Adrenal gland (tissue), 19 donors: ENCODE results near the gene MEF2C. TPM values are rescaled to one million over a fixed set of nuclear protein-coding genes. Genes with fewer than 3 reads are reported as not detected.
A peak's percentile ranks its signal among the peaks of the same experiment; 100 is the strongest.

Source experiments
- DNase-seq, 7 donors: peaks; one replicate each; pipeline ENCODE4 v3.0.0-alpha.2; 2019 to 2020
- H3K27ac ChIP-seq, 5 donors: fragments of 200-600 bp; sonication (generic) in 4 of 5; 1 replicate in 3 of 5; 2 replicates in 2 of 5; pipeline versions ENCODE4 v1.5.1 to v1.8.0; 2016 to 2020; ENCODE audit warnings: mild to moderate bottlenecking in 1 of 5
- H3K27me3 ChIP-seq: fragments of 200-600 bp; 2 replicates; pipeline ENCODE4 v1.8.0; 2021
- H3K36me3 ChIP-seq, 2 donors: fragments of 200-600 bp; replicated peaks in 1 of 2; 1 replicate in 1 of 2; 2 replicates in 1 of 2; pipeline versions ENCODE4 v1.5.1 to v1.8.0; 2018 to 2022
- H3K4me1 ChIP-seq, 2 donors: fragments of 200-600 bp; replicated peaks in 1 of 2; 1 replicate in 1 of 2; 2 replicates in 1 of 2; pipeline versions ENCODE4 v1.5.1 to v1.8.0; 2018 to 2021
- H3K4me3 ChIP-seq, 4 donors: fragments of 200-600 bp; sonication (generic) in 3 of 4; one replicate each; pipeline ENCODE4 v1.5.1; 2016 to 2018
- H3K9me3 ChIP-seq, 3 donors: fragments of 200-600 bp; sonication (generic) in 1 of 3; replicated peaks in 1 of 3; 1 replicate in 2 of 3; 2 replicates in 1 of 3; pipeline versions ENCODE4 v1.5.1 to v1.8.0; 2016 to 2021
- CTCF ChIP-seq, 6 experiments: fragments of 450-650 bp in 4 of 6; fragments of 200-600 bp in 2 of 6; sonication (generic) in 1 of 6; IDR thresholded peaks; 1 replicate in 5 of 6; 2 replicates in 1 of 6; pipeline versions ENCODE4 v1.5.1 to v1.8.0; 2016 to 2021; ENCODE audit warnings: antibody characterized with exemption in 6 of 6, mild to moderate bottlenecking in 2 of 6, moderate library complexity in 1 of 6
- POLR2A ChIP-seq, 2 donors: fragments of 450-650 bp; IDR thresholded peaks; one replicate each; pipeline ENCODE4 v1.6.1; 2017; ENCODE audit warnings: antibody characterized with exemption in 2 of 2, mild to moderate bottlenecking in 2 of 2, moderate library complexity in 1 of 2
- WGBS, 4 donors: extraction: QIAGEN DNeasy Blood & Tissue Kit in 2 of 4; methylation state at CpG; one replicate each; pipeline versions ENCODE4 v1.1.5 to v1.1.7; 2013 to 2017; 5-methylcytosine and 5-hydroxymethylcytosine counted together
- intact Hi-C, 2 donors: fragments of 100-400 bp; cut with DNase I; formaldehyde crosslinking; loops; one replicate each; pipeline versions ENCODE4 v1.14.1 to v1.15.0; 2022 to 2023
- long read RNA-seq, 10 donors: library from polyadenylated mRNA in 3 of 10; unstranded in 2 of 10; stranded (forward) in 1 of 10; transcript quantifications; one replicate each; pipeline ENCODE4 v2.0.0 and lab custom pipeline, GENCODE V29; 2021 to 2026
- polyA plus RNA-seq, 3 donors: library from polyadenylated mRNA; stranded (reverse); fragments of 200-250 nt in 2 of 3; fragments of 350-450 nt in 1 of 3; fragmentation: Illumina TruSeq in 1 of 3; extraction: RNeasy Lipid Tissue Mini Kit (QIAGEN cat#74804) in 1 of 3; gene quantifications; one replicate each; pipeline ENCODE4 v1.2.3, GENCODE V29; 2013 to 2014
- total RNA-seq, 9 donors: library from RNA; depleted of rRNA in 4 of 9; stranded (reverse); fragments of >200 nt in 4 of 9; fragments of 120-200 nt in 1 of 9; fragmentation: NEBNext Ultra II Directional in 1 of 9; extraction: Animal tissue kit (Norgen Biotek cat#: 25700) in 1 of 9; gene quantifications; one replicate each; pipeline versions ENCODE4 v1.1.0 to v1.2.4, GENCODE V29; 2013 to 2023
- donor health status: healthy with polysubstance abuse.
- donor health status: Bipolar disorder and iron deficiency.
- donor health status: DM: yes; HTN: yes; CAD: no.
- donor health status: DM: no; HTN: no; CAD: no.
- donor health status: DM: no; HTN: no; CAD: no.
- donor health status: DM: yes; HTN: yes; CAD: no.

The MEF2C gene
- total RNA-seq = 100 to 1,000 TPM in 3 of 9 donors, 10 to 100 TPM in 6; 43.6 to 172 (median 85.1) TPM
- polyA plus RNA-seq = 10 to 100 TPM; 26.8 to 63.7 (median 36.4) TPM
- long read RNA-seq, donor 1, partial matches to known transcripts = 0 of 2 reads
- long read RNA-seq, donor 1, other reads (novel, unspliced or antisense) = 0 of 2 reads
- long read RNA-seq, donor 2, partial matches to known transcripts = 0 of 11 reads
- long read RNA-seq, donor 2, other reads (novel, unspliced or antisense) = 7 of 11 reads
- long read RNA-seq, donor 3, partial matches to known transcripts = 0 of 10 reads
- long read RNA-seq, donor 3, other reads (novel, unspliced or antisense) = 0 of 10 reads
- long read RNA-seq, donor 4, partial matches to known transcripts = 5 of 18 reads
- long read RNA-seq, donor 4, other reads (novel, unspliced or antisense) = 10 of 18 reads
- long read RNA-seq, donor 5, transcript MEF2C-213 (10 exons, 1,882 nt) = minor isoform, 13 of 92 reads
- long read RNA-seq, donor 5, transcript MEF2C-217 (10 exons, 3,446 nt) = major isoform, 21 of 92 reads
- long read RNA-seq, donor 5, partial matches to known transcripts = 4 of 92 reads
- long read RNA-seq, donor 5, other reads (novel, unspliced or antisense) = 51 of 92 reads
- long read RNA-seq, donor 6, transcript MEF2C-217 (10 exons, 3,446 nt) = major isoform, 5 of 32 reads
- long read RNA-seq, donor 6, partial matches to known transcripts = 11 of 32 reads
- long read RNA-seq, donor 6, other reads (novel, unspliced or antisense) = 13 of 32 reads
- long read RNA-seq, donor 7, partial matches to known transcripts = 0 of 4 reads
- long read RNA-seq, donor 7, other reads (novel, unspliced or antisense) = 0 of 4 reads
- long read RNA-seq, donor 8, partial matches to known transcripts = 0 of 7 reads
- long read RNA-seq, donor 8, other reads (novel, unspliced or antisense) = 0 of 7 reads
- long read RNA-seq, donor 9, partial matches to known transcripts = 0 of 8 reads
- long read RNA-seq, donor 9, other reads (novel, unspliced or antisense) = 0 of 8 reads
- long read RNA-seq, donor 10, partial matches to known transcripts = 0 of 3 reads
- long read RNA-seq, donor 10, other reads (novel, unspliced or antisense) = 0 of 3 reads

GRCh38 chr5:88883059-88883835 is at the start of gene MEF2C:
Gene MEF2C (minus strand): TSS chr5:88883184. CDS start chr5:88823788, 59,396 bp downstream.
- intact Hi-C loops = loop anchor here (5.0 to 10.0 kb wide), 4 partner anchors 46 to 151 kb away; no protein-coding TSS in a partner anchor
- DNase-seq = peak; percentile 78 to 87 (median 84)
- H3K4me1 ChIP-seq = peaks cover 21 to 51% of the 10 kb centered on the region in 2 donors
- no peaks in the 10 kb centered on the region for H3K36me3 ChIP-seq
- H3K27me3 ChIP-seq = no peaks in the 10 kb centered on the region
- H3K9me3 ChIP-seq = no peaks in the 10 kb centered on the region
- H3K4me3 ChIP-seq = peak within 1 kb of the TSS; percentile 19 to 96 (median 67)
- peak; percentile 87 to 94 for TF ChIP-seq POLR2A (IDR thresholded peaks at IDR 0.05)
- TF ChIP-seq CTCF (IDR thresholded peaks at IDR 0.05) = no peak
- 0 to 1% (median 1%) methylated on average over 51 to 52 of the region's 52 CpGs for WGBS, 4 donors
- H3K27ac ChIP-seq = peak within 1 kb of the TSS; percentile 81 to 98 (median 90)

DNA sequence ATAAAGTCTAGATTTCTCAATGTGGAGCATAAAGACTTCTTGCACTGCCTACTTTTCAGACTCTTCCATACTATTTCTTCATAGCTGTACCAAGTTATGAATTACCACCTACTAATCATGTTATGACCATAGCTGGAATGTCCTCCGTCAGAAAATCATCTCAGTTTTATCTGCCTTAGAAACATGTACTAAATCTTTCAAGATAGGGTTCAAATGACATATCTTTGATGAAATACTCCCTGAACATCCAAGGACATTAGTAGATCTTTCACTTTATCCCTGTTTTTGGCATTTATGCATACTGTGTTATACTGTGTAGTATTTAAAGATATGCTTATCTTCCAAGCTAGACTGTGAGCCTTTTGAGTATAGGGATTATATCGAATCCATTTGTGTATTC is 49.6 kb upstream of the MEF2C start:
- TF ChIP-seq CTCF (IDR thresholded peaks at IDR 0.05) (no peak), POLR2A (IDR thresholded peaks at IDR 0.05) (no peak)
- H3K9me3 ChIP-seq = no peaks in the 10 kb centered on the region
- no peaks in the 10 kb centered on the region for H3K27me3 ChIP-seq
- H3K36me3 ChIP-seq = no peaks in the 10 kb centered on the region
- WGBS, 4 donors = 76 to 88% (median 82%) methylated on average over 2 of the region's 2 CpGs
- no peak for DNase-seq
- no peak overlapping the region for H3K4me3 ChIP-seq
- no peak overlapping the region for H3K27ac ChIP-seq
- H3K4me1 ChIP-seq = peaks cover 0 to 10% of the 10 kb centered on the region in 2 donors
- intact Hi-C loops = no loop called here

DNA sequence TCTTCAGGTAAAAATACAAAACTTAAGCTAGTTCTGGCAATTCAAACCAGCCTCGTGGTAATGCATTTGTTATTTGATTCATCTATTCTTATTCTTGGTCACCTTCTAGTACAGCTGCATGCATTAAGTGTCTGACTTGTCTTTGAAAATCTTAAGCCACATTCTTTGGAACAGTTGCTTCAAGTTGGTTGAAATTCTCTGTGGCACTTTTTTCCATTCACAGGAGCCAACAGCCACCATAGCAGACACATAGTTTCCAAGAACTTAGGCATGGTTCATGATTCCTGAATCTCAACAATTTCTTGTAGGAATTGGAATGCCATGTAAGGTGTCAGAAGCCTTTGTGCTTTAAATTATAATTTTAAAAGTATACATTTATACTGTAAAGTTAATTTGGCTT is 47.4 kb upstream of the MEF2C start:
- no peak overlapping the region for H3K4me3 ChIP-seq
- no peaks in the 10 kb centered on the region for H3K27me3 ChIP-seq
- no peak for DNase-seq
- no peaks in the 10 kb centered on the region for H3K36me3 ChIP-seq
- H3K4me1 ChIP-seq = peaks cover 0 to 13% of the 10 kb centered on the region in 2 donors
- intact Hi-C loops = no loop called here
- WGBS, 4 donors = 92 to 100% (median 100%) methylated on average over 1 of the region's 1 CpG
- no peaks in the 10 kb centered on the region for H3K9me3 ChIP-seq
- no peak overlapping the region for H3K27ac ChIP-seq
- TF ChIP-seq CTCF (IDR thresholded peaks at IDR 0.05) (no peak), POLR2A (IDR thresholded peaks at IDR 0.05) (no peak)
